ENCODE data around the gene PGM3. TPM values are rescaled to one million over a fixed set of nuclear protein-coding genes. Genes with fewer than 3 reads are reported as not detected.

Gene PGM3
- total and polyA plus RNA-seq, 7 donors, result 6.5 to 18.0 (median 12.7) TPM

GRCh38 chr6:83180426-83180950 lies 12.6 kb downstream of the PGM3 start:
- H3K27me3 ChIP-seq (ENCODE audit: insufficient read depth in 3 of 3, low read length in 2 of 3), result no peaks in the 10 kb centered on the region
- no peak overlapping the region for H3K27ac ChIP-seq
- no peak for ATAC-seq
- no peak overlapping the region for H3K4me3 ChIP-seq
- no peak for DNase-seq
- H3K36me3 ChIP-seq (ENCODE audit: insufficient read depth in 1 of 2, low read depth in 1 of 2), result peaks cover 16 to 90% of the 10 kb centered on the region in 2 donors
- no peaks in the 10 kb centered on the region for H3K4me1 ChIP-seq
- no peaks in the 10 kb centered on the region for H3K9me3 ChIP-seq
- intact Hi-C loops (cut with DNase I), result no loop called here
- no peak for TF ChIP-seq CTCF (IDR thresholded peaks at IDR 0.05)

- ATAC-seq (no peak), DNase-seq (no peak)
- no peak overlapping the region for H3K27ac ChIP-seq
- no peaks in the 10 kb centered on the region for H3K9me3 ChIP-seq
- no peak for TF ChIP-seq CTCF (IDR thresholded peaks at IDR 0.05)
- 94 to 100% (median 95%) methylated on average over 4 of the region's 4 CpGs for WGBS, 3 donors
- no peaks in the 10 kb centered on the region for H3K4me1 ChIP-seq
- H3K4me3 ChIP-seq, result no peak overlapping the region
- intact Hi-C loops (cut with DNase I), result no loop called here
- no peaks in the 10 kb centered on the region for H3K27me3 ChIP-seq (ENCODE audit: insufficient read depth in 3 of 3, low read length in 2 of 3)
- H3K36me3 ChIP-seq (ENCODE audit: insufficient read depth in 1 of 2, low read depth in 1 of 2), result peaks cover 6 to 96% of the 10 kb centered on the region in 2 donors
These were observed 16.8 kb downstream of the PGM3 start for GRCh38 chr6:83176246-83176645.

GRCh38 chr6:83169511-83169910 lies 23.6 kb downstream of the PGM3 start:
- Histone ChIP-seq H3K36me3 (ENCODE audit: insufficient read depth in 1 of 2, low read depth in 1 of 2) (peaks cover 14 to 100% of the 10 kb centered on the region in 2 donors), H3K27ac (no peak overlapping the region), H3K4me1 (no peaks in the 10 kb centered on the region), H3K9me3 (no peaks in the 10 kb centered on the region), H3K27me3 (ENCODE audit: insufficient read depth in 3 of 3, low read length in 2 of 3) (no peaks in the 10 kb centered on the region), H3K4me3 (no peak overlapping the region)
- DNase-seq (no peak), ATAC-seq (no peak)
- no peak for TF ChIP-seq CTCF (IDR thresholded peaks at IDR 0.05)
- intact Hi-C loops (cut with DNase I), result loop anchor here (5.0 kb wide), 2 partner anchors 42 to 52 kb away; no protein-coding TSS in a partner anchor
- 90 to 91% (median 90%) methylated on average over 1 of the region's 1 CpG for WGBS, 3 donors

GRCh38 chr6:83169106-83169505 lies 24.0 kb downstream of the PGM3 start:
- intact Hi-C loops (cut with DNase I), result loop anchor here (5.0 kb wide), 2 partner anchors 42 to 52 kb away; no protein-coding TSS in a partner anchor
- Histone ChIP-seq H3K36me3 (ENCODE audit: insufficient read depth in 1 of 2, low read depth in 1 of 2) (peaks cover 13 to 100% of the 10 kb centered on the region in 2 donors), H3K27me3 (ENCODE audit: insufficient read depth in 3 of 3, low read length in 2 of 3) (no peaks in the 10 kb centered on the region), H3K27ac (no peak overlapping the region), H3K4me1 (no peaks in the 10 kb centered on the region), H3K4me3 (no peak overlapping the region), H3K9me3 (no peaks in the 10 kb centered on the region)
- DNase-seq (no peak), ATAC-seq (no peak)
- TF ChIP-seq CTCF (IDR thresholded peaks at IDR 0.05), result no peak

- no peak for TF ChIP-seq CTCF (IDR thresholded peaks at IDR 0.05)
- no peak overlapping the region for H3K27ac ChIP-seq
- no peak for DNase-seq
- H3K27me3 ChIP-seq (ENCODE audit: insufficient read depth in 3 of 3, low read length in 2 of 3), result no peaks in the 10 kb centered on the region
- WGBS, 3 donors, result 86 to 100% (median 95%) methylated on average over 1 of the region's 1 CpG
- H3K9me3 ChIP-seq, result no peaks in the 10 kb centered on the region
- intact Hi-C loops (cut with DNase I), result loop anchor here (5.0 kb wide), 2 partner anchors 41 to 51 kb away; no protein-coding TSS in a partner anchor
- ATAC-seq, result no peak
- peaks cover 12 to 100% of the 10 kb centered on the region in 2 donors for H3K36me3 ChIP-seq (ENCODE audit: insufficient read depth in 1 of 2, low read depth in 1 of 2)
- H3K4me3 ChIP-seq, result no peak overlapping the region
- H3K4me1 ChIP-seq, result no peaks in the 10 kb centered on the region
These were observed 24.5 kb downstream of the PGM3 start for GRCh38 chr6:83168556-83168955.

Measured in psoas muscle (tissue), 8 donors.